T-helper 2 cell treated with Interferon-gamma antibody and Interleukin-4, amounts not matched to agents 5 μg/mL and 100 μg/mL, for 36 hours (primary cell): Measurements from ENCODE around the gene ZSCAN31.
A peak's percentile ranks its signal among the peaks of the same experiment; 100 is the strongest.
"Not testable (repeated sequence)": the region's sequence is repeated elsewhere in the genome, so short reads cannot be mapped to it uniquely, and the experiment has no call there.

Experiments
- DNase-seq: peaks from one replicate; pipeline ENCODE4 v3.0.0; 2021; ENCODE audit warnings: low spot score
- H3K27ac Mint-ChIP-seq: one replicate; pipeline ENCODE4 v1.8.0; 2021; ENCODE audit warnings: mild to moderate bottlenecking, mixed read lengths
- H3K27me3 Mint-ChIP-seq: one replicate; pipeline ENCODE4 v1.8.0; 2021; ENCODE audit warnings: low read depth, mixed read lengths
- H3K36me3 Mint-ChIP-seq: one replicate; pipeline ENCODE4 v1.8.0; 2021; ENCODE audit warnings: low read depth, mixed read lengths
- H3K4me1 Mint-ChIP-seq: one replicate; pipeline ENCODE4 v1.8.0; 2021; ENCODE audit warnings: low read depth, mixed read lengths
- H3K4me3 Mint-ChIP-seq: one replicate; pipeline ENCODE4 v1.8.0; 2022; ENCODE audit warnings: mild to moderate bottlenecking, moderate library complexity, mixed read lengths
- H3K9me3 Mint-ChIP-seq: one replicate; pipeline ENCODE4 v1.8.0; 2021; ENCODE audit warnings: mixed read lengths

The ZSCAN31 gene

DNA sequence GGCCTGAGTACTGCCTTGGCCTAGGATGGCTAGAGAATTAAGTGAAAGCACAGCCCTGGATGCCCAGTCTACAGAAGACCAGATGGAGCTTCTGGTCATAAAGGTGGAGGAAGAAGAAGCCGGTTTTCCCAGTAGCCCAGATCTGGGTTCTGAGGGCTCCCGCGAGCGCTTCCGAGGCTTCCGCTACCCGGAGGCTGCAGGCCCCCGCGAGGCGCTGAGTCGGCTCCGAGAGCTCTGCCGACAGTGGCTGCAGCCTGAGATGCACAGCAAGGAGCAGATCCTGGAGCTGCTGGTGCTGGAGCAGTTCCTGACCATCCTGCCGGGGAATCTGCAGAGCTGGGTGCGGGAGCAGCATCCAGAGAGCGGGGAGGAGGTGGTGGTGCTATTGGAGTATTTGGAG, 23.6 kb upstream of the ZSCAN31 start:
- H3K36me3 Mint-ChIP-seq: peaks cover 13% of the 10 kb centered on the region
- not testable (repeated sequence) for H3K4me3 Mint-ChIP-seq, H3K27me3 Mint-ChIP-seq, DNase-seq, H3K9me3 Mint-ChIP-seq, H3K27ac Mint-ChIP-seq
- H3K4me1 Mint-ChIP-seq: peaks cover 22% of the 10 kb centered on the region

DNA sequence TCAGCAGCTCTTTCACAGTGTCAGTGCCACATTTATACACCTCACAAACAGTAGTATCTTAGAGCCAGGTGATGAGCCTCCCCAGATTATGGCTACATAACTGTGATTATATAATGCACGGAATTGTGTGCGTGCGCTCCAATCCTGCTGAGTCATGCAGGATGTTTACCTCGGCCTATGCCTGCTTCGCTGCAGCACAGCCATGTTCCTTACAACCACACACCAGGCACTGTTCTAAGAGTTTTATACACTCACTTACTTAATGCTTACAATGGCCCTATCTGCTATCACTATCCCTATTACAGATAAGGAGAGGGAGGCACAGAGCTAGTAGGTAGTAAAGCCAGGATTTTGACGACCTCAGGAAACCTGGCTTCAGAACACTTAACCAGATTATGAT, 21.1 kb upstream of the ZSCAN31 start:
- peaks cover 3% of the 10 kb centered on the region for H3K9me3 Mint-ChIP-seq
- H3K4me3 Mint-ChIP-seq: no peak overlapping the region
- no peak for DNase-seq
- peaks cover 17% of the 10 kb centered on the region for H3K36me3 Mint-ChIP-seq
- no peaks in the 10 kb centered on the region for H3K27me3 Mint-ChIP-seq
- peaks cover 22% of the 10 kb centered on the region for H3K4me1 Mint-ChIP-seq
- peak overlapping the region; percentile 8 for H3K27ac Mint-ChIP-seq

DNA sequence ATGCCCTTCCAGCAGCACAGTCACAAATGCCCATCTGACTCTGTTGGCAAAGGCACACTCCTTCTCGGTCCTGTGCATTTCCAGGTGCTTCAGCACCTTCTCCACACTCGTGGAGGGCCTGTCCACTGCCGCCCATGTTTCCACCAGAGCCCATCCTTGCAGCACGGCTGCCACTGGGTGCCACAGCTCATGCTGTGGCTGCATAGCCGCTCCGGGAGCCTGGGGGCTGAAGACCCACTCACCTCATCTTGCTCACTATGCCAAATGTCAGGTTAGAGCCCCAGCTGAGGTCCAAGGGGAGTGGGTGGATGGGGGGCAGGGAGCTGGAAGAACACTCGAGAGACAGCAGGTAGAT, 20.7 kb upstream of the ZSCAN31 start:
- Mint-ChIP-seq H3K27ac (no peak overlapping the region), H3K4me3 (no peak overlapping the region), H3K27me3 (no peaks in the 10 kb centered on the region), H3K9me3 (peaks cover 3% of the 10 kb centered on the region), H3K36me3 (peaks cover 18% of the 10 kb centered on the region), H3K4me1 (peaks cover 22% of the 10 kb centered on the region)
- DNase-seq: no peak

DNA sequence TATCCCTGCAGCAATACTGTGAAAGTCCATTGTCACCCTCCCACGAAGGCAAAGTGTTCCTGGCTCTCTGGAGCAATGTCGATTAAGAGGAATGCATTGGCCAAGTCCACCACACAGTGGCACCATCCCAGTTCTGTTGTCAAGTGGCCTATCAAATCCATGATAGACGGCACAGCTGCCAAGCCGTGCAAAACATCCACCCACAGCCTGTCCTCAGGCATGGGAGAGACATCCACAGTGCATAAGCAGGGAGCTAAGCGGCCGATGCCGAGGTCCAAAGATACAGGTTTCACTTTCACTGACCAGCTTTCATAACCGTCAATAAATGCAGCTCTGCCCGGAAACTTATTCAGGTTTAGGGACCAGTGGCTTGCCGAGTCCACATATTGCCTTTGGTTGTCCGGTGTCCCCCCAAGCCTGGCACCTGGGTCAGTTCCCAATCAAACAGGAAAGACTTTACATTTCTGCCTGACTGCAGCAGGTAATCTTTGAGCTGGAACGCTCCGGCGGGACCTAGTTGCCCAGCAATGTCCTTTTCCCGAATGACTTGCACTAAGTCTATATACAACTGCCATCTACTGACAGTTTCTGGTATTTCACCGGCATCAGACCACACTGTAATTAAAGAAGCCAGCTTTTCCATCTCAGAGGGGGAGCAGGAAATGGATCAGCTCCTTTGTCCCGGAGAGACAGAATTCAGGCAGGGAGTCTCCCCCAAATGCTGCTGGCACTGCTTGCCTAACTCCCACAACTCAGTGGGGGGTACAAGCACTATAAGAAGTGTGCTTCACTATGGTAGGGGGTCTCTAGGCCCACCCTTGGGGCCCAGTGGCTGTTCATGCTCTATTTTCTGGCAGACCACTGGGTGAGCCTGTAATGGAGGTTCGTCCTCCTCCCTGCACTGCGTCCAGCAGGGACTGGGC, 20.1 kb upstream of the ZSCAN31 start:
- Mint-ChIP-seq H3K27me3 (no peaks in the 10 kb centered on the region), H3K9me3 (peaks cover 3% of the 10 kb centered on the region), H3K36me3 (peaks cover 15% of the 10 kb centered on the region), H3K4me3 (peak overlapping the region; percentile 93), H3K4me1 (peaks cover 29% of the 10 kb centered on the region), H3K27ac (peak overlapping the region; percentile 75)
- DNase-seq: peak; percentile 46

DNA sequence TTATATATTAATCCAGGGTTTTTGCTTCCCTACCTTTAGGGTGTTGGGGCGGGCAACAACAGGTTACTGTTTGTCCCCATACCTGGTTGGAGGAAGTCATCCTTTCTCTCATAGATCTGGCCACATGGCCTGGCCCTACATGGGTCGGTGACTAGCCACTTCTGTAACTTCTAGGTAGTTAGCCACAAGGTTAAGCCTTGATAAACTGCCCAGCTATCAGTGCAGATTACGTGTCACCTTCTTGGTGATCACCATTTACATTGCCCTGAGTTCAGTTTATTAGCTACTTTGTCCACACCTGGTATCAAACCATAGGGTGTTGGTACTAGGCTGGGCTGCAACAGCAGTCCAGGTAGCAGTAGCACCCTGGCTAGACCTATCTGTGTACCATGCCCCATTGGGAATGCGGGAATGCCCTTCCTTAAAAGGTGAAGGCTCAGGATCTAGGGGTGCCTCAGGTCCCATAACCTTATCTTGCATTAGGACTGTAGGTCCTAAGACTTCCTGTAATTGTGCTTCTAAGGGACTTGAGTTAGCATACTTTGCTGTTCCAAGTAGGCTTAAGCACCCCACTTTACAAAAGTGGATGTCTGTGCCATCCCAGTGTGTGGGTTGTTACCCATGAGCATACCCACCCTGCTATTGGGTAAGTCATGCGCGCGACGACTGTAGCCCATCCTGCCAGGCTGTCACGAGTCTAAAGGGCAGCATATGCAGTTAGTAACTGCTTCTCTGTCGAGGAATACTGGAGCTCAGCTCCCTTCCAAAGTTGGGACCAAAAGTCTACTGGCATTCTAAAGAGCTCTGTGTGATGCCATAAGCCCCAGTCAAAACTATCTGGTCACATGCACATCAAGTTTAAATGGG, 19.0 kb upstream of the ZSCAN31 start:
- peaks cover 3% of the 10 kb centered on the region for H3K9me3 Mint-ChIP-seq
- H3K4me1 Mint-ChIP-seq: peaks cover 36% of the 10 kb centered on the region
- peak overlapping the region; percentile 26 for H3K27ac Mint-ChIP-seq
- no peak for DNase-seq
- peaks cover 16% of the 10 kb centered on the region for H3K36me3 Mint-ChIP-seq
- H3K4me3 Mint-ChIP-seq: peak overlapping the region; percentile 93
- H3K27me3 Mint-ChIP-seq: no peaks in the 10 kb centered on the region

DNA sequence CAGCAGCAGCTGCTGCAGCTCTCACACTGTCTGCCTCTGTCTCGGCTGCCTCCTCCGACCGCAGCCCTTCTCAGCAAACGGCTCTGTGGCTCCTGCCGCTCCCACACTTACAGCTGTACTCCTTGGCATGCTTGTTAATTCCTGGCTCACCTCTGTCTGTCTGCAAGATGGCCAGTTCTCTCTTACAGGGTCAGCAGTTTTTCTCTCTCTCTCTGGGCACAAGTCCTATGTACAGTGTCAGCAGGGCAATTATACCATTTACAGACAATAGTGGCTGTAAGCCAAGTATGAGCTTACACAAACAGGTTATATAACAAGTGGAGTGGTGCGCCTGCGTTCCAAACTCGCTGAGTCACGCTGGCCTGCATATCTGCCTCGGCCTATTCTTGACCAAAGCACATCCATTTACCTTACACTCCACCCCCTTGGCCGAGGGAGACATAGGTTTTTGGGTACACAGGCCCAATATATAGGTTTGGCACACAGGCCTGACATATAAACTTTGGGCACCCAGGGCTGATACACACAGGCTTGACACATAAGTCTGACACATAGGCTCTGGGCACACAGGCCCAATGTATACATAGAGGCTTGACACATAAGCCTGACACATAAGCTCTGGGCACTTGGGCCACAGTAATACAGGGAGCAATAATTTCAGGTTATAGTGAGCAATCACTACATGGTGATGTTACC, 18.2 kb upstream of the ZSCAN31 start:
- H3K4me3 Mint-ChIP-seq: no peak overlapping the region
- peaks cover 39% of the 10 kb centered on the region for H3K4me1 Mint-ChIP-seq
- peaks cover 19% of the 10 kb centered on the region for H3K36me3 Mint-ChIP-seq
- H3K9me3 Mint-ChIP-seq: peaks cover 3% of the 10 kb centered on the region
- no peak for DNase-seq
- no peak overlapping the region for H3K27ac Mint-ChIP-seq
- no peaks in the 10 kb centered on the region for H3K27me3 Mint-ChIP-seq

DNA sequence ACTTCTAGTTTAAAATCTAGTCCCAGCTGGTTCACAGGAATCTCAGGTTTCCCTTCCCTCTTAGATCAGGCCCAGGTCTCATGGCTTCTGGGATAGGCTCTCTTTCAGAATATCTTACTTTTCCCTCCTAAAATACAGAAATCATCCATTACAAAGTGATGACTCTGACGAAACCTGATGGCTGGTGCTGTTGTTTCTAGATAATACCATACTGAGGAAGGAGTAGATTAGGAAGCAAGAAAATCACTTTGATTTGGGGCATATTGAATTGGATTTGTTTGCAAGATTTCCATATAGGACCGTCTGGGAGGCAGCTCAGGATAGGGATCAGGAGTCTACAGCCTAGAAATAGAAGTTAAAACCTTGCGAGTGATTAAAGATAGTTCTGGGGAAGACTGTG, 17.4 kb upstream of the ZSCAN31 start:
- H3K4me1 Mint-ChIP-seq: peaks cover 39% of the 10 kb centered on the region
- H3K4me3 Mint-ChIP-seq: no peak overlapping the region
- H3K27me3 Mint-ChIP-seq: peaks cover under 1% of the 10 kb centered on the region
- H3K27ac Mint-ChIP-seq: no peak overlapping the region
- H3K9me3 Mint-ChIP-seq: peaks cover 3% of the 10 kb centered on the region
- H3K36me3 Mint-ChIP-seq: peaks cover 19% of the 10 kb centered on the region
- no peak for DNase-seq

DNA sequence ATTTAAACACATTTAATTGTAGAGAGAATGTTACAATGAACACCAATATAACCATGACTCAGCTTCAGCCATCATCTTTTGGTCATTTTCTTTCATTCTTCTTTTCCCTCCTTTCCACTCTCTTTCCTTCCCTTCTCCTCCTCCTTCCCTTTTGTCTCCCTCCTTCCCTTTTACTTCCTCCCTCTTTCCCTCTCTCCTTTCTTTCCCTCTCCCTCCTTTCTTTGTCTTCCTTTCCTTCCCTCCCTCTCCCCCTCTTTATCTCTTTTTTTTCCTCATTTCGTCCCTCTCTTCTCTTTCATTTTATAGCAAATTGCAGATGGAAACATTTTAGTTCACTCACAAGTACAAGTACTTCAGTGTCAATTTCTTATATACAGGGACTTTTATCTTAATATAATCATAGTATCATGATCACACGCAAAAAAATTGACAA, 15.6 kb upstream of the ZSCAN31 start:
- Mint-ChIP-seq H3K9me3 (peaks cover 3% of the 10 kb centered on the region), H3K36me3 (peaks cover 17% of the 10 kb centered on the region), H3K4me1 (peaks cover 31% of the 10 kb centered on the region), H3K4me3 (peak overlapping the region; percentile 96), H3K27me3 (peaks cover 16% of the 10 kb centered on the region), H3K27ac (peak overlapping the region; percentile 70)
- DNase-seq: no peak

DNA sequence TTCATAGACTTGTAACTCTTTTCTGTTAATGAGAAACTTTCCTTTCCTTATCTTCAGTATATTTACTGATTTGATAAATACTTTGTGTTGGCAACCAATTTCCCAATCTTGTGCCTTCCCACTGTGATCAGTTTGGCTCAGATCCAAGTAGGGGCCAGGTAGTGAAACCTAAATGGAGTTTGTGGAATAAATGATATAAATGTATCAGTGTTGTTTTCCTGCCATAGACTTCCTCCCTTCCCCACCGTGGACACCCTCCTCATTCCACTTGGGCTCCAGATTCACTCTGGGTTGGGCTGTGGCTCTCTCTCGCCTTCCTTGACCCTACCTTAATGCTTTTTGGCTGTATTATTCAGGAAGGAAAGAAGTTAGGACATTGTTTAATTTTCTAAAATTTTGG, 15.1 kb upstream of the ZSCAN31 start:
- H3K4me3 Mint-ChIP-seq: peak overlapping the region; percentile 96
- peaks cover 20% of the 10 kb centered on the region for H3K27me3 Mint-ChIP-seq
- peaks cover 3% of the 10 kb centered on the region for H3K9me3 Mint-ChIP-seq
- peaks cover 28% of the 10 kb centered on the region for H3K4me1 Mint-ChIP-seq
- no peak overlapping the region for H3K27ac Mint-ChIP-seq
- H3K36me3 Mint-ChIP-seq: peaks cover 17% of the 10 kb centered on the region
- no peak for DNase-seq

DNA sequence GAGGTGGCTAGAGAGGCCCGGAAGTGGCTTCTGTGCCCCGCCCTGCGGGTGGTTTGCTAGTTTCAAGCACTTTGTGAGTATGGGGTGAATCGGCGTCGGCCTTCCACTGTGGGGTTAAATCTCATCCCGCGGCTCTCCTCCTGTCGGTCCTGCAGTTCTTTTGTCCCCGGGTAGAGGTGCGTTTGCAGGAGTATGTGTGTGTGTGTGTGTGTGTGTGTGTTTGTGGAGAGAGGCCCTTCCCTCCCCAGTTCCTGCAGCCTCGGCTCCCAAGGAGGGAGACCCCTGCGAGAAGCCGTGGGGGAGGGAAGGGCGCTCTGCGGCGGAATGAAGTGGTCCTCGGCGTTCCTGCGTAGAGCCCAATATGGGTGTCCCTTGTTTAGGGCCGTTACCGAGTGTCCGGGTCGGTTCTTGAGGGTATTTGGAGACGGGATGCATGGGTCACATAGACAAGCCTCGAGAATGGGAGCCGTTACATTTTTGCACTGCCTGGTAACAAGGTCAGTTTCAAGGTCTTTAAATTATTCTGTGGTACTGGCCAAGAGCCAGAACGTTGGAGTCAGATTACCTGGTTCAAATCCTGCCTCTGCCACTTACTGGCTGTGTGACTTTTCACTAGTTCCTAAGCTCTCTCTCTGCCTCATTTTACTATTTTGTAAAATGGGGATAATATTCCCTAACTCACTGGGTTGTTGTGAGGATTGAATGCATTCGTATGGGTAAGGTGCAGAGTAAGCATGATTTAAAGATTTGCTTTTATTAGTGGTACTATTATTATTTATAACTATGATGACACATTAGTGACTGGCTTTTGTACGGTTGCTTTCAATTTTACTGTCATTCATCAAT, 14.2 kb upstream of the ZSCAN31 start, which contains the start of gene ZKSCAN3:
Gene ZKSCAN3, plus strand, starts transcription at position 56 of the 846 bp plus-strand sequence. CDS start 9,640 bp downstream, outside the sequence.
- Mint-ChIP-seq H3K36me3 (peaks cover 17% of the 10 kb centered on the region), H3K27me3 (peaks cover 29% of the 10 kb centered on the region), H3K4me3 (peak within 1 kb of the TSS; percentile 96), H3K27ac (peak within 1 kb of the TSS; percentile 95), H3K4me1 (peaks cover 18% of the 10 kb centered on the region), H3K9me3 (peaks cover 3% of the 10 kb centered on the region)
- peak; percentile 86 for DNase-seq

DNA sequence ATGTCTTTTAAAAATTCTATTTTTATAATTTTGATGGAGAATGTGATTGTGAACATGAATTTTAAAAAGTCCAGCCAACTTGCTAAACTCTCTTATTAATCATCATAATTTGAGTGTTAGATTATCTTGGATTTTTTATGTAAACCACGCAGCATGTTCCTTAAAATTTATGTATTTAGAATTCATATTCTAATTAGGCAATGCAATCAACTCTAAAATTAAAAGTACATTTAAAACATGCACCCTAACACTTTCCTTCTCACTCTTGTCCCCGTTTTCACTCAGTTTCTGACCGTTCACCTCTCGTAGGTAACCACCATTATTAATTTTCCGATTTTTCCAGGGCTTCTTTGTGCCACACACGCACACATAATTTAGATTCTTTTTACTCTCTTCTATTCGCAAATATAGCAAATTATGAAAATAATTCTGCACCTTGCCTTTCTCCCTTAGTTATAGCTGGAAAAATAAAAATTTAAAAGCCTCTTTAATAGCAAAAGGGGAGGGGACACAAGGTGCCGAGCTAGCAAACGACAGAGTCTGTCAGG, 13.5 kb upstream of the ZSCAN31 start:
- Mint-ChIP-seq H3K4me3 (peak overlapping the region; percentile 96), H3K9me3 (peaks cover 3% of the 10 kb centered on the region), H3K27me3 (peaks cover 34% of the 10 kb centered on the region), H3K4me1 (peaks cover 17% of the 10 kb centered on the region), H3K36me3 (peaks cover 17% of the 10 kb centered on the region), H3K27ac (peak overlapping the region; percentile 95)
- no peak for DNase-seq

DNA sequence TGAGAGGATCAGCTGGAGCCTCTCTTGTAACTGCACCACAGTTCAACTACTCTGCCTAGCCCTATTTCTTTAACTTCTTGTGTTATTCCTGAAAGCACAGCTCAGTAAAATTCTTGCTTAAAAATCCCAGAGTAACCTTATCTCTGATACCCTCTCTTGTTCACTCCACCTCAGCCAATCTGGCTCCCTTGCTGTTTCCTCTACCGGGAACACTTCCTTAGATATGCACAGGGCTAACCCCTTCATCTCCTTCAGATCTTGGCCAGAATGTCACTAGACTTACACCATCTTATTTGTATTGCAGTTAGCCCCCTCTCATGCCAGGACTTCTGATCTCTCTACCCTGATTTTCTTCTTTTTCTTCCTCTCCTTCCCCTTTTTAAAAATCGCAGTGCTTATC, 11.2 kb upstream of the ZSCAN31 start:
- no peak overlapping the region for H3K4me3 Mint-ChIP-seq
- peaks cover 17% of the 10 kb centered on the region for H3K4me1 Mint-ChIP-seq
- DNase-seq: no peak
- no peak overlapping the region for H3K27ac Mint-ChIP-seq
- peaks cover 39% of the 10 kb centered on the region for H3K27me3 Mint-ChIP-seq
- peaks cover 5% of the 10 kb centered on the region for H3K9me3 Mint-ChIP-seq
- H3K36me3 Mint-ChIP-seq: peaks cover 9% of the 10 kb centered on the region

DNA sequence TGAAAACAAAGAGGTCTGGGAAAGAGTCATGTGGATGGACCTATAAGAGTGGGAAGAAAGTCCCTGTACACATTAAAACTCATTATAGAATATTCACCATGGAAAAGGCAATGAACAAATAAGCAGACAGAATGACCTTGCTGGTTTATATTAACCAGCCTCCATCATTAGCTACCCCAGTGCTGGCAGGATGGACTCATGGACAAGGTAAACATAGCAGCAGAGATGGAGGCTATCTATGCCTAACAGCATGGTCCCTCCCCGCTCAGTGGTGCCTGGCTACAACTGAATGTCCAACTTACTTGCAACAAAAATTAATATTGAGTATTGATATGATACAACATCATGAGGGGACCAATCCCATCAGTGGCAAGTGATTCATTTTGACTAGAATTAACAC, 9.3 kb upstream of the ZSCAN31 start:
- H3K36me3 Mint-ChIP-seq: peaks cover 8% of the 10 kb centered on the region
- no peak overlapping the region for H3K4me3 Mint-ChIP-seq
- peaks cover 39% of the 10 kb centered on the region for H3K27me3 Mint-ChIP-seq
- no peak overlapping the region for H3K27ac Mint-ChIP-seq
- H3K9me3 Mint-ChIP-seq: peaks cover 20% of the 10 kb centered on the region
- no peak for DNase-seq
- H3K4me1 Mint-ChIP-seq: peaks cover 4% of the 10 kb centered on the region
